ENCODE data around the gene CUL3.

- no peak for TF ChIP-seq CTCF (IDR thresholded peaks at IDR 0.05)
- no peak for TF ChIP-seq POLR2A (IDR thresholded peaks at IDR 0.05)
- no peak for TF ChIP-seq POLR2AphosphoS5 (IDR thresholded peaks at IDR 0.05)
These were observed 77.4 kb downstream of the CUL3 start for GRCh38 chr2:224507789-224508188.
